GM20000 (cell line): Measurements from ENCODE around the gene ADGRF4.

Source experiments
- DNase-seq: peaks from one replicate; pipeline ENCODE4 v3.0.0; 2012; ENCODE audit warnings: low spot score
- TF ChIP-seq, protein P1 (sequence below): IDR thresholded peaks from 2 replicates; pipeline ENCODE4 v1.5.1; 2012; ENCODE audit warnings: mild to moderate bottlenecking, control low read depth; ENCODE audit errors: extremely low read depth, missing control alignments

Gene ADGRF4

DNA sequence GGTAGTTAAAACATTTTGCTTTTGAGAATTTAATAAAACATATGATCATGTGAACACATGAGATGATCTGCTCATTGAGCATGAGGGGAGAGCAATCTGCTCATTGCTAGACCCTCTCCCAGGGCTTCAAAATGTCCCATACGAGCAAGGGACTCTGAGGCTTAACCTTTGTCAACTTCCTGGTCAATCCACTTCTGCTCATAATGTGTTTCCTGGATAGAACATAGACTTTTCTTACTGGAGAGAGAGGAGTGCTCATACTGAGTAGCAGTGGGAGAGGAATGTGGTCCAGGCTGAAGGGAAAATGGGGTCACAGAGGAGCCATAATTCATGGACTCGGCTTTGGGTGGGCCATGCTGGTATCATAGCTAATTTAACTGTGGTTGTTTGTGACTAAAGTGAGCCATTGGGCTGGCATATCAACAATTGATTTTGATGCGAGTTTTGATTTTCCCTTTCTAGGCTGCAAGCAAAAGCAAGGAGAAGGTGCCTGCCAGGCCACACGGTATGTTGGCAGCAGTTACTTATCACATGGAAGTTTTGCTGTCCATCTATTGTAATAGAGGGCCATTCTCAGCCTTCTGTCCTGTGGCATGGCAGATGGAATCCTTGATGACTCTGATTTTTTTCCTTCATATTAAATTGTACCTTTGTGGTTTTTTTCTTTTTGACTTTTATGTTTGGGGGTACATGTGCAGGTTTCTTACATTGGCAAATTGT is 20.8 kb upstream of the ADGRF4 start:
- TF ChIP-seq, protein P1, sequence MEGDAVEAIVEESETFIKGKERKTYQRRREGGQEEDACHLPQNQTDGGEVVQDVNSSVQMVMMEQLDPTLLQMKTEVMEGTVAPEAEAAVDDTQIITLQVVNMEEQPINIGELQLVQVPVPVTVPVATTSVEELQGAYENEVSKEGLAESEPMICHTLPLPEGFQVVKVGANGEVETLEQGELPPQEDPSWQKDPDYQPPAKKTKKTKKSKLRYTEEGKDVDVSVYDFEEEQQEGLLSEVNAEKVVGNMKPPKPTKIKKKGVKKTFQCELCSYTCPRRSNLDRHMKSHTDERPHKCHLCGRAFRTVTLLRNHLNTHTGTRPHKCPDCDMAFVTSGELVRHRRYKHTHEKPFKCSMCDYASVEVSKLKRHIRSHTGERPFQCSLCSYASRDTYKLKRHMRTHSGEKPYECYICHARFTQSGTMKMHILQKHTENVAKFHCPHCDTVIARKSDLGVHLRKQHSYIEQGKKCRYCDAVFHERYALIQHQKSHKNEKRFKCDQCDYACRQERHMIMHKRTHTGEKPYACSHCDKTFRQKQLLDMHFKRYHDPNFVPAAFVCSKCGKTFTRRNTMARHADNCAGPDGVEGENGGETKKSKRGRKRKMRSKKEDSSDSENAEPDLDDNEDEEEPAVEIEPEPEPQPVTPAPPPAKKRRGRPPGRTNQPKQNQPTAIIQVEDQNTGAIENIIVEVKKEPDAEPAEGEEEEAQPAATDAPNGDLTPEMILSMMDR: no peak
- no peak for DNase-seq

DNA sequence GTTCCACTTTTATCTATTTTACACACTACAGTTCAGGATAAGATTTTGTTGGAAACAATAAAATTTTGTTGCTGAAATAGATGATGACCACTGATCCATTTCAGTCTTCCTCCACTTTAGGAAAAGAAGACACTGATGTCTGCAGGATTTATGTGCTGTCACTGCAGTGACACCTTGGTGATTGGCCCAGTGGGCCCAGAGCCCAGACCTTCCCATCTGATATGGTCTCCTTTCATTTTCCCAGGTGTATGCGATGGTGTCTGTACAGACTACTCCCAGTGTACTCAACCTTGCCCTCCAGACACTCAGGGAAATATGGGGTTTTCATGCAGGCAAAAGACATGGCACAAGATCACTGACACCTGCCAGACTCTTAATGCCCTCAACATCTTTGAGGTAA is 19.6 kb upstream of the ADGRF4 start:
- TF ChIP-seq, protein P1: no peak
- no peak for DNase-seq

DNA sequence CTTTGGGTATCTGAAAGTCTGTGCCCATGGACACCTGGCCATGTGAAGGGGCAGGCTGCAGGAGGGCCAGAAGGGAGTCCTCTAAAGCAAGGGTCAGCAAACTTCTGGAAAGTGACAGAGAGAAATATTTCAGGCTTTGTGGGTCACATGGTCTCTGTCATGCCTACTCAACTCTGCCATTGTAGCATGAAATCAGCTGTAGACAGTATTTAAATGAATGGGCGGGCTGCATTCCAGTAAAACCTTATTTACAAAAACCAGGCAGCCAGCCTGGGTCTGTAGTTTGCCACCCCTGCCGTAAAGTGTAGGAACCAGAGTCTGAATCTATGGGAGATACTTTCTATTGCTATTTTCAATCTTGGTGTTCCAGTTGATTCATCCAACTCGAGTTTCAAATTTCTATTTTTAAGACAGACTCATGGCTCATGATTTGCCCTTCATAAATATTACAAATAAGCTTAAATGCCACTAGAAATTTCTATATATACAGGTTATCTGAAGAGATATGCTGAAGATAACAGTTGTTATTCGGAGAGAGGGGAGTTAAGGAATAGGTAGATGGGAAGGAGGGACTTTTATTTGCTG is 19.0 kb upstream of the ADGRF4 start:
- DNase-seq: no peak
- TF ChIP-seq, protein P1: no peak

DNA sequence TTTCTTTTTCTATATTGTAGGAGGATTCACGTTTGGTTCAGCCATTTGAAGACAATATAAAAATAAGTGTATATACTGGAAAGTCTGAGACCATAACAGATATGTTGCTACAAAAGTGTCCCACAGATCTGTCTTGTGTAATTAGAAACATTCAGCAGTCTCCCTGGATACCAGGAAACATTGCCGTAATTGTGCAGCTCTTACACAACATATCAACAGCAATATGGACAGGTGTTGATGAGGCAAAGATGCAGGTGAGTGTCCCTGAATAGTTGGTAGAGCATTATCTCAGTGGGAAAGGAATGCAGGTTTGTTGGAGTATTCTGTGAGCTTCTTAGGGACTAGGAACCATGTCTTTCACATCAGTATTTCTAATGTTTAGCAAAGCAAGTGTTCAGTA is 18.3 kb upstream of the ADGRF4 start:
- no peak for DNase-seq
- TF ChIP-seq, protein P1: no peak

- no peak for DNase-seq
- TF ChIP-seq, protein P1: no peak
These were observed 17.7 kb upstream of the ADGRF4 start for GRCh38 chr6:47680724-47681123.

GRCh38 chr6:47681201-47681990 is 17.0 kb upstream of the ADGRF4 start:
- TF ChIP-seq, protein P1: no peak
- no peak for DNase-seq

GRCh38 chr6:47686411-47686810 is 12.0 kb upstream of the ADGRF4 start:
- TF ChIP-seq, protein P1: no peak

More at GRCh38 chr6:47686411-47686810, 12.0 kb upstream of the ADGRF4 start:
- DNase-seq: no peak
